ENCODE data around the gene NFATC2.

The NFATC2 gene

DNA sequence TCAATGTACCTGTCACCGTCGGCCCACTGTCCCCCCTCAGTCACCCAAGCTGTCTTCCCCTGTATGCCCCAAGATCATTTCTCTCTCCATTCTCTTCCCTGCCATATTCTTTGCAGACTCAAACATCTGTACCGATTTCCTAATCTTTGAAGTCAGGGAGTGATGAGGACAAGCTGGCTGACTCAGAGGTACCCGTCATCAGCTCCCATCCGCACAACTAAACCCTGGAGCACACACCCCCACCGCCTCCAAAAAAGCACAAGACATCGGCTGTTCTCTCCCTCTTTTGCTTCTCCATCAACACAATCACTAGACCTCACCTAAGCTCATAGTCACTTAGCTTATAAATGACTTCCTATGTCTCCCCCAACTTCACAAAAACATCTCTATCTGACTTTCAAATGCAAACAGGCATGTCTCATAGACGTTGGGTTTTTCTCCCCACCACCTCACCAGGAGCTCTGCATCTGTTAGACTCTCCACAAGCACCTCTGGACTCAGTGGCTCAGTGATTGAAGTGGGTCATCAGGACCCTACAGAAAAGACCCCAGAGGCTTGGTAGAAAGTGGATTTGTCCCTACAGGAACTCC lies 11.5 kb upstream of the NFATC2 start:
- H3K27ac ChIP-seq = no peak overlapping the region
- no peaks in the 10 kb centered on the region for H3K9me3 ChIP-seq
- H3K36me3 ChIP-seq = no peaks in the 10 kb centered on the region
- H3K4me3 ChIP-seq = no peak overlapping the region
- TF ChIP-seq, protein P1, sequence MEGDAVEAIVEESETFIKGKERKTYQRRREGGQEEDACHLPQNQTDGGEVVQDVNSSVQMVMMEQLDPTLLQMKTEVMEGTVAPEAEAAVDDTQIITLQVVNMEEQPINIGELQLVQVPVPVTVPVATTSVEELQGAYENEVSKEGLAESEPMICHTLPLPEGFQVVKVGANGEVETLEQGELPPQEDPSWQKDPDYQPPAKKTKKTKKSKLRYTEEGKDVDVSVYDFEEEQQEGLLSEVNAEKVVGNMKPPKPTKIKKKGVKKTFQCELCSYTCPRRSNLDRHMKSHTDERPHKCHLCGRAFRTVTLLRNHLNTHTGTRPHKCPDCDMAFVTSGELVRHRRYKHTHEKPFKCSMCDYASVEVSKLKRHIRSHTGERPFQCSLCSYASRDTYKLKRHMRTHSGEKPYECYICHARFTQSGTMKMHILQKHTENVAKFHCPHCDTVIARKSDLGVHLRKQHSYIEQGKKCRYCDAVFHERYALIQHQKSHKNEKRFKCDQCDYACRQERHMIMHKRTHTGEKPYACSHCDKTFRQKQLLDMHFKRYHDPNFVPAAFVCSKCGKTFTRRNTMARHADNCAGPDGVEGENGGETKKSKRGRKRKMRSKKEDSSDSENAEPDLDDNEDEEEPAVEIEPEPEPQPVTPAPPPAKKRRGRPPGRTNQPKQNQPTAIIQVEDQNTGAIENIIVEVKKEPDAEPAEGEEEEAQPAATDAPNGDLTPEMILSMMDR (IDR thresholded peaks at IDR 0.05) = no peak
- H3K4me1 ChIP-seq = no peaks in the 10 kb centered on the region
- intact Hi-C loops (cut with DNase I; ENCODE audit: low total_unique reads) = no loop called here
- peaks cover 0 to 16% of the 10 kb centered on the region in 2 donors for H3K27me3 ChIP-seq
- DNase-seq = no peak

DNA sequence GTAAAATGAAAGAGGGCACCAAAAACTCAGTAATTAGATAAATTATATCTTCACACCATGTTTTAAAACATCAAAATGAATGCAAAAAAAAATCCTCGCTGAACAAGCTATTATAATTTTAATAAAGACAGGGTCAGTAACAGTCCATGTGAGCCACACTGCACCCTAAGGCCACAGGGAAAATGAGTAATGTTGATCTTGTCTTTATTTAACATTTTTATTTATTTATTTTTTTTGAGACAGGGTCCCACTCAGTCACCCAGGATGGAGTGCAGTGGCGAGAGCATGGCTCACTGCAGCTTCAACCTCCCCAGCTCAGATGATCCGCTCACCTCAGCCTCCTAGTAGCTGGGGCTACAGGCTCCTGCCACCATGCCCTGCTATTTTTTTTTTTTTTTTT lies 8.7 kb upstream of the NFATC2 start:
- intact Hi-C loops (cut with DNase I; ENCODE audit: low total_unique reads) = no loop called here
- TF ChIP-seq, protein P1 (IDR thresholded peaks at IDR 0.05) = no peak
- H3K27me3 ChIP-seq = peaks cover 0 to 3% of the 10 kb centered on the region in 2 donors

DNA sequence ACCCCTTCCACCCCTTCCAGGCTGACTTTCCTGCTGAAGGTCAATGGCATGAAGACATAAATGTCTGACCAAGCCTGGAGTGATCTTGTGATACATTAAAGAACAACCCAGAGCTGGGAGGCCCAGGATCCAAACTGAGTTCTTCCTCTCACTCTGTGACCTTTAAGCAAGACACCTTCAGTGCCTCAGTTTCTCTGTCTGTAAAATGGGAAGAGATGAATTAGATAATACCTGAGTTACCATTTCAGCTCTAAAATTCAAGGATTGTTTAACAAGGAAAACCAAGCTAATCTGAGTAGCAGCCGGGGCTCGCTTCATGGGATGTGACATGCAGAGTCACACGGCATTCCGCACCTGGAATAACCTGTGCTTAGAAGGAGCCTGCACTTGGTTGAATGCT lies 7.0 kb upstream of the NFATC2 start:
- no peak overlapping the region for H3K27ac ChIP-seq
- H3K4me1 ChIP-seq = no peaks in the 10 kb centered on the region
- DNase-seq = no peak
- no peaks in the 10 kb centered on the region for H3K36me3 ChIP-seq
- TF ChIP-seq, protein P1 (IDR thresholded peaks at IDR 0.05) = no peak
- H3K9me3 ChIP-seq = no peaks in the 10 kb centered on the region
- intact Hi-C loops (cut with DNase I; ENCODE audit: low total_unique reads) = no loop called here
- H3K27me3 ChIP-seq = peaks cover 0 to 3% of the 10 kb centered on the region in 2 donors
- H3K4me3 ChIP-seq = no peak overlapping the region

More for the DNA sequence above, 8.7 kb upstream of the NFATC2 start:
- no peak for DNase-seq
- no peak overlapping the region for H3K4me3 ChIP-seq
- no peak overlapping the region for H3K27ac ChIP-seq
- no peaks in the 10 kb centered on the region for H3K36me3 ChIP-seq
- no peaks in the 10 kb centered on the region for H3K9me3 ChIP-seq
- H3K4me1 ChIP-seq = no peaks in the 10 kb centered on the region

DNA sequence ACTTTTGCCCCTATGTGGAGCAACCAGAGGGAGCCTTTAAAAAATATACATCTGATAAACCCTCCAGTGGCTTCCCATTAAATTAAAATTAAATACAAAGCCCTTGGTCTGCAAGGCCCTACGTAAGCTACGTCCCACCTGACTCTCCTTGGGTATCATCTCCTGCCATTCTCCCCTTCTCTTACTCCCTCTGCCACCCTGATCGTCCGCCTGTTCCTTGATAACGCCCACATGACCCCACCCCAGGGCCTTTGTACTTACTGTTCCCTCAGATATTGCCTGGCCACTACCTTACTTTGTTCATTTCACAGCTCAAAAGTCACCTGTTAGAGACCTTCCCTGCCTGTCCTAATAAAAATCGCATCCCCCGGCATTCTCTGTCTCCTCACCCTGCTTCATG lies 5.4 kb upstream of the NFATC2 start:
- H3K27me3 ChIP-seq = peaks cover 0 to 8% of the 10 kb centered on the region in 2 donors
- H3K4me3 ChIP-seq = no peak overlapping the region
- TF ChIP-seq, protein P1 (IDR thresholded peaks at IDR 0.05) = no peak
- DNase-seq = no peak
- H3K36me3 ChIP-seq = no peaks in the 10 kb centered on the region
- H3K4me1 ChIP-seq = peaks cover 0 to 6% (median 3%) of the 10 kb centered on the region in 4 donors
- H3K9me3 ChIP-seq = no peaks in the 10 kb centered on the region
- intact Hi-C loops (cut with DNase I; ENCODE audit: low total_unique reads) = no loop called here
- no peak overlapping the region for H3K27ac ChIP-seq

DNA sequence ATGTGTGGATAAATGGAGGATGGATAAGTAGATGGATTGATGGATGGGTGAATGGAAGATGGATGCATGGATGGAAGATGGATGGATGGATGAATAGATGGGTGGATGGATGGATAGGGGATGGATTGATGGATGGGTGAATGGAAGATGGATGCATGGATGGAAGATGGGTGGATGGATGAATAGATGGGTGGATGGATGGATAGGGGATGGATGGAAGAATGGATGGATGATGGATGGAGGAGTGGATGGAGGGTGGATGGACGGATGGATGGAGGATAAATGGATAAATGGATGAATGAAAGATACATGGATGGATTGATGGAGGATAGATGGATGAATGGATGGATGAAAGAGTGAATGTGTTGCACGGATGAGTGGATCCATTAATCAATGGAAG lies 3.0 kb upstream of the NFATC2 start:
- intact Hi-C loops (cut with DNase I; ENCODE audit: low total_unique reads) = loop anchor here (2.0 kb wide), 1 partner anchor 17 kb away; no protein-coding TSS in a partner anchor
- Histone ChIP-seq H3K27ac (no peak overlapping the region), H3K36me3 (no peaks in the 10 kb centered on the region), H3K9me3 (no peaks in the 10 kb centered on the region), H3K4me3 (no peak overlapping the region), H3K27me3 (peaks cover 0 to 19% of the 10 kb centered on the region in 2 donors), H3K4me1 (peaks cover 0 to 29% (median 21%) of the 10 kb centered on the region in 4 donors)
- TF ChIP-seq, protein P1 (IDR thresholded peaks at IDR 0.05) = no peak
- no peak for DNase-seq

DNA sequence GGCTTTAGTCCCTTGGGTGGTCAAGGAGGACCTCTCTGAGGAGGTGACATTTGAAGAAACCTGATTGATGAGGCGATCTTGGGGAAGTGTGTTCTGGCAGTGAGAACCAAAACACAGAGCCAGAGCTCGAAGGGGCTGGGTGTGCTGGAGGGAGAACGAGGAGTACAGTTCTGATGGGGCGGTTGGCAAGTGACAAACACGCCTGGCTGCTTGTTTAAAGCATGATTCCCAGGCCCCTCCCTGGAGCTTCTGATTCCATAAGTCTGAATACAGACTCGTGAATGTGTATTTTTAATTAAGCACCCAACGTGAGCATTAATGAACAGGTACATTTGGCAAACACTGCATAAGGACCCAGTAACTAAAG lies 886 bp upstream of the NFATC2 start:
- intact Hi-C loops (cut with DNase I; ENCODE audit: low total_unique reads) = no loop called here
- DNase-seq = no peak
- H3K27ac ChIP-seq = no peak overlapping the region
- H3K9me3 ChIP-seq = no peaks in the 10 kb centered on the region
- H3K36me3 ChIP-seq = no peaks in the 10 kb centered on the region
- peaks cover 0 to 29% (median 21%) of the 10 kb centered on the region in 4 donors for H3K4me1 ChIP-seq
- TF ChIP-seq, protein P1 (IDR thresholded peaks at IDR 0.05) = no peak
- no peak overlapping the region for H3K4me3 ChIP-seq
- peaks cover 0 to 19% of the 10 kb centered on the region in 2 donors for H3K27me3 ChIP-seq
